IMR-90 (cell line): Measurements from ENCODE around the gene CDRT4. TPM values are rescaled to one million over a fixed set of nuclear protein-coding genes. Genes with fewer than 3 reads are reported as not detected.

Experiments
- ATAC-seq: fragments of 200-7000 bp; cut with Tn5 transposase; 2 replicates; pipeline ENCODE4 v1.9.1; 2020; ENCODE audit warnings: low read depth, mild to moderate bottlenecking, moderate library complexity
- BruUV-seq: library from RNA; stranded (reverse); fragments of 400-500 nt; replicated peaks from 2 replicates; lab custom pipeline; 2021; lab: Mats Ljungman, UMichigan
- CTCF ChIA-PET: fragments of 300-600 bp; formaldehyde crosslinking; extraction: SDS; loops from one replicate; lab custom pipeline; 2021; ENCODE audit warnings: antibody characterized with exemption; lab: Yijun Ruan, JAX
- POLR2A ChIA-PET: fragments of 300-600 bp; sonication (Branson Sonifier 250); formaldehyde crosslinking; loops from one replicate; lab custom pipeline; 2022; ENCODE audit warnings: antibody characterized with exemption; ENCODE audit not compliant: unreplicated experiment; lab: Charles Lee
- DNase-seq: peaks from one replicate; pipeline ENCODE4 v3.0.0; 2013
- H2AFZ ChIP-seq: replicated peaks from 2 replicates; pipeline ENCODE3; 2013; ENCODE audit warnings: low read length, mild to moderate bottlenecking; ENCODE audit not compliant: poor library complexity
- H2AK5ac ChIP-seq: 2 replicates; pipeline ENCODE4 v1.6.1; 2013; ENCODE audit warnings: low read depth, low read length, inconsistent platforms
- H2AK9ac ChIP-seq: replicated peaks from 2 replicates; pipeline ENCODE3; 2013; ENCODE audit warnings: mild to moderate bottlenecking, low read depth, low read length, moderate library complexity; ENCODE audit not compliant: poor library complexity
- H2BK120ac ChIP-seq: 2 replicates; pipeline ENCODE4 v1.6.1; 2013; ENCODE audit warnings: low read depth, low read length, inconsistent platforms
- H2BK15ac ChIP-seq: 3 replicates; pipeline ENCODE4 v1.6.1; 2013; ENCODE audit warnings: low read depth, low read length, inconsistent platforms
- H2BK20ac ChIP-seq: 2 replicates; pipeline ENCODE4 v1.6.1; 2013; ENCODE audit warnings: low read depth, mild to moderate bottlenecking, inconsistent platforms, low read length, moderate library complexity
- H2BK5ac ChIP-seq: 2 replicates; pipeline ENCODE4 v1.6.1; 2013; ENCODE audit warnings: mild to moderate bottlenecking, low read depth, low read length, inconsistent platforms; ENCODE audit not compliant: poor library complexity, severe bottlenecking
- H3K14ac ChIP-seq: replicated peaks from 2 replicates; pipeline ENCODE4 v1.6.1; 2013; ENCODE audit warnings: low read depth, low read length, inconsistent platforms
- H3K18ac ChIP-seq: 2 replicates; pipeline ENCODE4 v1.6.1; 2013; ENCODE audit warnings: low read depth, low read length, control low read depth
- H3K23ac ChIP-seq: 2 replicates; pipeline ENCODE4 v1.6.1; 2013; ENCODE audit warnings: low read depth, low read length, inconsistent platforms
- H3K27ac ChIP-seq: 2 replicates; pipeline ENCODE4 v1.5.1; 2013; ENCODE audit warnings: mild to moderate bottlenecking, control low read depth, low read length; ENCODE audit not compliant: insufficient read depth
- H3K27me3 ChIP-seq: 2 replicates; pipeline ENCODE4 v1.6.1; 2013; ENCODE audit warnings: low read length; ENCODE audit not compliant: control insufficient read depth, insufficient read depth
- H3K36me3 ChIP-seq: 2 replicates; pipeline ENCODE4 v1.6.1; 2013; ENCODE audit warnings: low read length, mixed read lengths; ENCODE audit not compliant: control insufficient read depth, insufficient read depth
- H3K4ac ChIP-seq: 2 replicates; pipeline ENCODE4 v1.6.1; 2013; ENCODE audit warnings: low read depth, low read length, inconsistent platforms
- H3K4me1 ChIP-seq: 2 replicates; pipeline ENCODE4 v1.6.1; 2013; ENCODE audit warnings: low read length, mixed read lengths; ENCODE audit not compliant: control insufficient read depth, insufficient read depth
- H3K4me2 ChIP-seq: 2 replicates; pipeline ENCODE4 v1.6.1; 2013; ENCODE audit warnings: low read depth, mild to moderate bottlenecking, control low read depth, low read length, moderate library complexity
- H3K4me3 ChIP-seq: 2 replicates; pipeline ENCODE4 v1.5.1; 2013; ENCODE audit warnings: low read depth, mild to moderate bottlenecking, control low read depth, low read length, moderate library complexity; ENCODE audit not compliant: insufficient read depth
- H3K56ac ChIP-seq: 2 replicates; pipeline ENCODE4 v1.6.1; 2013; ENCODE audit warnings: low read length, inconsistent platforms; ENCODE audit not compliant: insufficient read depth; ENCODE audit errors: extremely low read depth
- H3K79me1 ChIP-seq, 2 experiments: 2 replicates each; pipeline ENCODE4 v1.6.1; 2013; ENCODE audit warnings: low read length in 2 of 2, inconsistent platforms in 1 of 2, low read depth in 1 of 2
- H3K9ac ChIP-seq: 2 replicates; pipeline ENCODE4 v1.6.1; 2013; ENCODE audit warnings: low read depth, low read length, control low read depth
- H3K9me1 ChIP-seq: 2 replicates; pipeline ENCODE4 v1.6.1; 2013; ENCODE audit warnings: low read length, inconsistent platforms; ENCODE audit not compliant: insufficient read depth
- H3K9me3 ChIP-seq: 2 replicates; pipeline ENCODE4 v1.6.1; 2013; ENCODE audit warnings: low read length; ENCODE audit not compliant: control insufficient read depth, insufficient read depth
- H4K20me1 ChIP-seq: 2 replicates; pipeline ENCODE4 v1.6.1; 2013; ENCODE audit warnings: low read length, inconsistent platforms; ENCODE audit not compliant: insufficient read depth
- H4K5ac ChIP-seq: 2 replicates; pipeline ENCODE4 v1.6.1; 2013; ENCODE audit warnings: mild to moderate bottlenecking, low read depth, low read length, control low read depth
- H4K8ac ChIP-seq, 2 experiments: 2 replicates each; pipeline ENCODE4 v1.6.1; 2013; ENCODE audit warnings: low read depth in 2 of 2, low read length in 2 of 2, control low read depth in 1 of 2, inconsistent platforms in 1 of 2
- H4K91ac ChIP-seq: 2 replicates; pipeline ENCODE4 v1.6.1; 2013; ENCODE audit warnings: low read depth, low read length, inconsistent platforms; ENCODE audit not compliant: insufficient read depth
- BHLHE40 ChIP-seq: fragments of 150-350 bp; IDR thresholded peaks from 2 replicates; pipeline ENCODE4 v1.6.1; 2016; ENCODE audit warnings: mild to moderate bottlenecking, low read depth, low read length
- CHD1 ChIP-seq: IDR thresholded peaks from 2 replicates; pipeline ENCODE4 v1.6.1; 2012; ENCODE audit warnings: low read depth, low read length, improper control_type of control experiment
- CTCF ChIP-seq: conservative IDR thresholded peaks from 2 replicates; pipeline ENCODE4 v1.5.1; 2012; ENCODE audit warnings: mild to moderate bottlenecking, low read depth, low read length, improper control_type of control experiment
- ELK1 ChIP-seq: fragments of 150-350 bp; IDR thresholded peaks from 2 replicates; pipeline ENCODE4 v1.6.1; 2016; ENCODE audit warnings: low read depth, mild to moderate bottlenecking, low read length, moderate library complexity, borderline replicate concordance
- MAFK ChIP-seq: IDR thresholded peaks from 2 replicates; pipeline ENCODE4 v1.6.1; 2012; ENCODE audit warnings: low read depth, low read length, improper control_type of control experiment
- RCOR1 ChIP-seq: IDR thresholded peaks from 2 replicates; pipeline ENCODE4 v1.6.1; 2012; ENCODE audit warnings: mild to moderate bottlenecking, low read length, improper control_type of control experiment; ENCODE audit not compliant: insufficient replicate concordance
- SMC3 ChIP-seq: fragments of 150-350 bp; IDR thresholded peaks from 2 replicates; pipeline ENCODE4 v1.6.1; 2016; ENCODE audit warnings: low read depth, mild to moderate bottlenecking, antibody characterized with exemption, low read length, moderate library complexity
- USF2 ChIP-seq: fragments of 150-350 bp; IDR thresholded peaks from 2 replicates; pipeline ENCODE4 v1.6.1; 2017; ENCODE audit warnings: mild to moderate bottlenecking, antibody characterized with exemption, low read length, low read depth
- WGBS, 2 experiments: methylation state at CpG; one replicate each; pipeline versions ENCODE4 v1.1.5 to v1.1.7; 2013; ENCODE audit warnings: missing lambda C conversion rate in 2 of 2; ENCODE audit not compliant: insufficient read length in 1 of 2; ENCODE audit errors: extremely low coverage in 2 of 2; 5-methylcytosine and 5-hydroxymethylcytosine counted together
- dilution Hi-C: fragments of 300-500 bp; cut with HindIII; formaldehyde crosslinking; loops from one replicate; pipeline ENCODE4 v1.14.3; 2018; ENCODE audit warnings: low sequenced_read_pairs; ENCODE audit not compliant: unreplicated experiment
- in situ Hi-C: fragments of 300-500 bp; cut with MboI; formaldehyde crosslinking; loops from 3 replicates; pipeline ENCODE4 v1.14.3; 2019; ENCODE audit warnings: low sequenced_read_pairs, inconsistent platforms, mixed read lengths
- intact Hi-C: fragments of 100-400 bp; cut with micrococcal nuclease; formaldehyde crosslinking; loops from 2 replicates; pipeline ENCODE4 v1.10.0; 2022
- polyA plus RNA-seq, 3 experiments: library from polyadenylated mRNA; depleted of rRNA; stranded (reverse); fragments of >200 nt; gene quantifications; 2 replicates each; pipeline ENCODE4 v1.2.3, GENCODE V29; 2012; ENCODE audit warnings: low replicate concordance in 1 of 3
- total RNA-seq: library from RNA; depleted of rRNA; stranded (reverse); fragments of >200 nt; gene quantifications from 2 replicates; pipeline ENCODE4 v1.2.3, GENCODE V29; 2012

The CDRT4 gene
- total and polyA plus RNA-seq, 2 of the 4 experiments (the other 2 are of a cell fraction): 0.90 to 3.7 TPM

GRCh38 chr17:15488557-15488956 lies 21.1 kb upstream of the CDRT4 start:
- H3K4me1 ChIP-seq: peaks cover 4% of the 10 kb centered on the region

More at GRCh38 chr17:15488557-15488956, 21.1 kb upstream of the CDRT4 start:
- CTCF ChIA-PET: no interaction called here
- WGBS, 2 experiments: 80% methylated on average over 1 of the region's 2 CpGs; no CpG with 5 or more reads in 1 of the 2 experiments
- Histone ChIP-seq H3K9ac (no peak overlapping the region), H3K4ac (no peak overlapping the region), H3K23ac (no peak overlapping the region), H3K27me3 (no peaks in the 10 kb centered on the region), H3K4me3 (no peak overlapping the region), H2BK15ac (no peak overlapping the region), H2AFZ (no peak overlapping the region), H4K91ac (no peak overlapping the region), H3K36me3 (peaks cover 3% of the 10 kb centered on the region; the same call in 1 of the 2 replicates), H3K56ac (no peak overlapping the region), H2BK120ac (no peak overlapping the region), H3K18ac (no peak overlapping the region), H4K5ac (no peak overlapping the region), H2AK5ac (no peak overlapping the region), H3K9me3 (no peaks in the 10 kb centered on the region), H3K79me1 (peaks cover 0 to 4% of the 10 kb centered on the region in 2 experiments; a peak in 1 of 4 replicates), H3K4me2 (no peak overlapping the region), H4K20me1 (no peaks in the 10 kb centered on the region), H4K8ac (no peak overlapping the region), H3K9me1 (peaks cover 14% of the 10 kb centered on the region), H3K27ac (no peak overlapping the region), H2BK5ac (no peak overlapping the region), H2AK9ac (no peak overlapping the region), H2BK20ac (no peak overlapping the region), H3K14ac (no peak overlapping the region)
- BruUV-seq: no TSS peak
- in situ Hi-C loops (no loop called here), dilution Hi-C loops (no loop called here), intact Hi-C loops (no loop called here)
- no peak for TF ChIP-seq RCOR1
- no peak for TF ChIP-seq CTCF
- TF ChIP-seq SMC3: no peak
- TF ChIP-seq USF2: no peak
- TF ChIP-seq CHD1: no peak
- TF ChIP-seq MAFK: no peak
- no peak for TF ChIP-seq ELK1
- no peak for TF ChIP-seq BHLHE40
- ATAC-seq (no peak), DNase-seq (no peak)
- POLR2A ChIA-PET: interaction anchor here (0.7 kb wide), 1 partner anchor 245 kb away, joined by 3 read pairs; no protein-coding TSS in a partner anchor
